IMR-90 (cell line): ENCODE measurements around the gene ADGRG2.

ENCODE experiments used
- CHD1 ChIP-seq: IDR thresholded peaks from 2 replicates; pipeline ENCODE4 v1.6.1; 2012; ENCODE audit warnings: low read depth, low read length, improper control_type of control experiment
- FOS ChIP-seq: fragments of 150-350 bp; IDR thresholded peaks from 2 replicates; pipeline ENCODE4 v1.6.1; 2016; ENCODE audit warnings: low read depth, low read length
- MXI1 ChIP-seq: IDR thresholded peaks from 2 replicates; pipeline ENCODE4 v1.6.1; 2012; ENCODE audit warnings: low read depth, mild to moderate bottlenecking, low read length, moderate library complexity, borderline replicate concordance
- POLR2A ChIP-seq: IDR thresholded peaks from 2 replicates; pipeline ENCODE4 v1.6.1; 2012; ENCODE audit warnings: mild to moderate bottlenecking, low read depth, low read length
- TF ChIP-seq, protein P1 (sequence below): conservative IDR thresholded peaks from 2 replicates; pipeline ENCODE4 v1.5.1; 2012; ENCODE audit warnings: mild to moderate bottlenecking, low read depth, low read length, improper control_type of control experiment

DNA sequence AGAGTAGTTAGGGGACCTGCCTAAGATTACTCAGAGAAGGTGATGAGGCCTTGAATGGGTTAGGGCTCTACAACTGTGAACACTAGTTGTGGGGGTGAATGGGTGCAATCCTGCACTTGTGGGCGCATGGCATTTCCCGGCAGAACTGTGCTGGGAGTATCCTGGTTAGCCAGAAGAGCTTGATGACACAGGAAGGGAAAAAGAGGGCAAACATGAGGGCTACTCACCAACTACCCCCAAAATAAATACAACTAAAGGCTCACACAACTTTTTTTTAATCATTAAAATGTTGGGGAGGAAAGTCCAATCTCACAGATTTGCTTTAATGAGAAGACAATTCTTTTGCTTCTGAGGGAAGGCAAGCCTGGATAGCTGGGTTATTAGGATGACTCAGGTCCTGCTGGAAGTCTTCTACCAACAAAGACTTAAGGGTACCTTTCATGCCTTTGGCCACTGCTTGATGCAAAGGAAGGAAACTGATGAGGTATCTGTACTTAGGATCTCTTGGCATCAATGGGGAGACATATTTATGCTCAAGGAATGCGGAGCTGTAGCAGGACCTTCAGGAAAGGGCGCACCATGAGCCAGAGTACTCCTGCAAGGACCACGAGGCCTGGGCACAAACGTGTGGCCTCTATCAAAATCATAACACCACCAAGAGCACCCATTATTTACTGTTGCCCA lies 141.0 kb downstream of the ADGRG2 start:
- TF ChIP-seq POLR2A (no peak), MXI1 (no peak), CHD1 (no peak), FOS (no peak)
- TF ChIP-seq, protein P1, sequence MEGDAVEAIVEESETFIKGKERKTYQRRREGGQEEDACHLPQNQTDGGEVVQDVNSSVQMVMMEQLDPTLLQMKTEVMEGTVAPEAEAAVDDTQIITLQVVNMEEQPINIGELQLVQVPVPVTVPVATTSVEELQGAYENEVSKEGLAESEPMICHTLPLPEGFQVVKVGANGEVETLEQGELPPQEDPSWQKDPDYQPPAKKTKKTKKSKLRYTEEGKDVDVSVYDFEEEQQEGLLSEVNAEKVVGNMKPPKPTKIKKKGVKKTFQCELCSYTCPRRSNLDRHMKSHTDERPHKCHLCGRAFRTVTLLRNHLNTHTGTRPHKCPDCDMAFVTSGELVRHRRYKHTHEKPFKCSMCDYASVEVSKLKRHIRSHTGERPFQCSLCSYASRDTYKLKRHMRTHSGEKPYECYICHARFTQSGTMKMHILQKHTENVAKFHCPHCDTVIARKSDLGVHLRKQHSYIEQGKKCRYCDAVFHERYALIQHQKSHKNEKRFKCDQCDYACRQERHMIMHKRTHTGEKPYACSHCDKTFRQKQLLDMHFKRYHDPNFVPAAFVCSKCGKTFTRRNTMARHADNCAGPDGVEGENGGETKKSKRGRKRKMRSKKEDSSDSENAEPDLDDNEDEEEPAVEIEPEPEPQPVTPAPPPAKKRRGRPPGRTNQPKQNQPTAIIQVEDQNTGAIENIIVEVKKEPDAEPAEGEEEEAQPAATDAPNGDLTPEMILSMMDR = no peak
